Thymus (tissue), 11 donors: Measurements from ENCODE around the gene CASP12. TPM values are rescaled to one million over a fixed set of nuclear protein-coding genes. Genes with fewer than 3 reads are reported as not detected.

Experiments
- DNase-seq, 9 donors: peaks; one replicate each; pipeline ENCODE4 v3.0.0-alpha.2; 2013; ENCODE audit warnings: low spot score in 9 of 9, low read depth in 6 of 9, missing footprints in 1 of 9
- H3K27ac ChIP-seq, 2 donors: one replicate each; pipeline ENCODE4 v1.5.1; 2013; ENCODE audit warnings: control low read depth in 1 of 2, low read depth in 1 of 2, low read length in 1 of 2, mild to moderate bottlenecking in 1 of 2, moderate library complexity in 1 of 2
- H3K27me3 ChIP-seq, 2 donors: one replicate each; pipeline ENCODE4 v1.5.1; 2013; ENCODE audit warnings: low read length in 1 of 2; ENCODE audit not compliant: control insufficient read depth in 2 of 2, insufficient read depth in 1 of 2
- H3K36me3 ChIP-seq, 2 donors: one replicate each; pipeline ENCODE4 v1.5.1; 2013; ENCODE audit warnings: low read length in 1 of 2, mild to moderate bottlenecking in 1 of 2, moderate library complexity in 1 of 2; ENCODE audit not compliant: control insufficient read depth in 2 of 2, insufficient read depth in 2 of 2
- H3K4me1 ChIP-seq, 2 donors: one replicate each; pipeline ENCODE4 v1.5.1; 2013; ENCODE audit warnings: low read length in 2 of 2; ENCODE audit not compliant: control insufficient read depth in 2 of 2, insufficient read depth in 2 of 2
- H3K4me3 ChIP-seq, 2 donors: one replicate each; pipeline ENCODE4 v1.5.1; 2013; ENCODE audit warnings: low read length in 2 of 2, control low read depth in 1 of 2, mild to moderate bottlenecking in 1 of 2
- H3K9me3 ChIP-seq, 2 donors: one replicate each; pipeline ENCODE4 v1.5.1; 2013; ENCODE audit warnings: low read length in 1 of 2, mild to moderate bottlenecking in 1 of 2; ENCODE audit not compliant: control insufficient read depth in 2 of 2, insufficient read depth in 1 of 2
- WGBS: extraction: QIAGEN DNeasy Blood & Tissue Kit; methylation state at CpG from one replicate; pipeline ENCODE4 v1.1.7; 2013; 5-methylcytosine and 5-hydroxymethylcytosine counted together
- polyA plus RNA-seq: library from polyadenylated mRNA; stranded (reverse); fragments of 200-250 nt; gene quantifications from one replicate; pipeline ENCODE4 v1.2.3, GENCODE V29; 2013
- total RNA-seq: library from RNA; stranded (reverse); fragments of 120-200 nt; gene quantifications from one replicate; pipeline ENCODE4 v1.2.4, GENCODE V29; 2013
- donor health status: healthy.

Gene CASP12
- total and polyA plus RNA-seq, 2 donors, result 0.05 to 0.18 TPM

DNA sequence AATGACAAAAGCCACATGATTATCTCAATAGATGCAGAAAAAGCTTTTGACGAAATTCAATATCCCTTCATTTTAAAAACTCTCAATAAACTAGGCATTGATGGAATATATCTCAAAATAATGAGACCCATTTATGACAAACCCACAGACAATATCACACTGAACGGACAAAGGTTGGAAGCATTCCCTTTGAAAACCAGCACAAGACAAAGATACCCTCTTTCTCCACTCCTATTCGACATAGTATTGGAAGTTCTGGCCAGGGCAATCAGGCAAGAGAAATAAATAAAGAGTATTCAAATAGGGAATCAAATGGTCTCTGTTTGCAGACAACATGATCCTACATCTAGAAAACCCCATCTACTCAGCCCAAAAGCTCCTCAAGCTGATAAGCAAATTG, 52.0 kb downstream of the CASP12 start:
- no peak overlapping the region for H3K27ac ChIP-seq
- WGBS, result 95% methylated on average over 3 of the region's 3 CpGs
- H3K27me3 ChIP-seq, result no peaks in the 10 kb centered on the region
- H3K36me3 ChIP-seq, result no peaks in the 10 kb centered on the region
- H3K9me3 ChIP-seq, result no peaks in the 10 kb centered on the region
- DNase-seq, result no peak
- H3K4me3 ChIP-seq, result no peak overlapping the region
- no peaks in the 10 kb centered on the region for H3K4me1 ChIP-seq

DNA sequence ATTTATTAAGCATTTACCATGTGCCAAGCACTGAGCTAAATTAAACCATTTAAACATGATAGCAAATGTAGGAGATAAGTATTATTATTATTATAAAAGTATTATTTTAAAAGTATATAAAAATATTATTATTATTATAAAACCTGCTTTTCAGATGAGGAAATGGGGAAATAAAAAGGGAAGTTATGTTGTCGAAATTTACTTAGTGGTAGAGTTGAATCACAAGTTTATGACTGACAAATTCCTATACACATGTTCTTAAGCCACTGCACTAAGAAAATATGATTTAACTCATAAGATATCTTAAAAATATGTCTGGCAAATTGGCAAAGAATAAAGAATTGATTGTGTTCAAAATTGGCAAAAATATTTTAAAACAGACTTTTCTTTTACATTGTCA, 53.8 kb downstream of the CASP12 start:
- WGBS, result 64% methylated on average over 1 of the region's 1 CpG
- H3K9me3 ChIP-seq, result no peaks in the 10 kb centered on the region
- no peaks in the 10 kb centered on the region for H3K4me1 ChIP-seq
- no peak for DNase-seq
- H3K36me3 ChIP-seq, result no peaks in the 10 kb centered on the region
- no peaks in the 10 kb centered on the region for H3K27me3 ChIP-seq
- H3K4me3 ChIP-seq, result no peak overlapping the region
- no peak overlapping the region for H3K27ac ChIP-seq

DNA sequence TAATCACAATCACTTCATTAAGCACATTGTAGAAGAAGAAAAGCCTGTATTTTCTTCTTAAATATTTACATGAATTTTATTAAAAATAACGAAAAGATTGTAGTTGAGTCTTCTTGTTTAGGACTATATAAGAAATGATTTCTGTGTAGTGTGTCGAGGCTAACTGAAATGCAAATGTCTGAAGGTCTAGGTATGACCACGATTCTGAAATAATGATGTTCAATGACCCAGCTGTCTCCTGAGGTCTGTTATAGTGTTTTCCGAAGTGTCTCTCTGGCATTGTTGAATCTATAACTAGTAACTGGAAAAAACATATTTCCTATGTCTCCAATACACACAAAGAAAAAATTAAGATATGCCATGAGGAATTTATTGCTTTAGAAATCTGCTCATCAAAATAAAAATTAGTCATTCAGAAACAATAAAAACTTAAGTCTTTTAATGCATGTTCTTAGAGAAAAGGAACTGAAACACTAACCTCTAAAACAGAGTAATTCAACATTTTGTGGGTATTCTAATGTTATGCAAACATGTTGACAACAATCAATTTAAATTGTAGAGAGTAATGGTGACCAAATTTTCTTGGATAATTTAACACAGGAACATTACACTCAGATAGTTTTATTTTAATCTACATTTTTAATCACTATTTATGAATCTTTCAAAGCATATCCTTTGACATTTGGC, 55.0 kb downstream of the CASP12 start:
- WGBS, result 92% methylated on average over 4 of the region's 4 CpGs
- no peaks in the 10 kb centered on the region for H3K36me3 ChIP-seq
- H3K27ac ChIP-seq, result no peak overlapping the region
- no peaks in the 10 kb centered on the region for H3K9me3 ChIP-seq
- no peaks in the 10 kb centered on the region for H3K4me1 ChIP-seq
- H3K27me3 ChIP-seq, result no peaks in the 10 kb centered on the region
- H3K4me3 ChIP-seq, result no peak overlapping the region
- no peak for DNase-seq

DNA sequence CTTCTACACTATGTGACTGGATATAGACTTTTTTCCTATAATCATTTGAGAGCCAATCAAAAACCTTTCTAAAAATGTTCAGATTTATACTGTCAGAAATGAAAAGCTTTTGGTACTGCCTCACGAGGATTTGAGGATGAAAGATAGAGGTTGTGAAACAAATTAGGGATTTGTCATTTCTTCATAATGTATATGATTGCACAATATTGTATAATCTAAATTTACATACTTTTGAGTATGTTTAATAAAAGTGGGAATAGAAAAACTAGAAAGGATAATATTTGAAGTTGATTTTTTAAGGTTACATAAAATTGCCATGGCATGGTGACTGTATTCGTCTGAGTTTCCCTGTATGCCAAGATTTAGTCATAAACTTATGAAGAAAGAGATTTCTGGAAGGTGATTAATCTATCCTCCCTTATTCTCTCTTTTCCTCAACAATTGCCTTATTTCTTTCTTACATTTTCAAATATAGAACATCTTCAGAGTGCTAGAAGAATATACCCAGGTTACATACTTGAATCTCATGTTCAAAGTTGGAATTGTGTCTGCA, 56.2 kb downstream of the CASP12 start:
- Histone ChIP-seq H3K4me1 (no peaks in the 10 kb centered on the region), H3K36me3 (no peaks in the 10 kb centered on the region), H3K4me3 (no peak overlapping the region), H3K27me3 (no peaks in the 10 kb centered on the region), H3K27ac (no peak overlapping the region), H3K9me3 (no peaks in the 10 kb centered on the region)
- WGBS, result 93% methylated on average over 2 of the region's 2 CpGs
- DNase-seq, result no peak

DNA sequence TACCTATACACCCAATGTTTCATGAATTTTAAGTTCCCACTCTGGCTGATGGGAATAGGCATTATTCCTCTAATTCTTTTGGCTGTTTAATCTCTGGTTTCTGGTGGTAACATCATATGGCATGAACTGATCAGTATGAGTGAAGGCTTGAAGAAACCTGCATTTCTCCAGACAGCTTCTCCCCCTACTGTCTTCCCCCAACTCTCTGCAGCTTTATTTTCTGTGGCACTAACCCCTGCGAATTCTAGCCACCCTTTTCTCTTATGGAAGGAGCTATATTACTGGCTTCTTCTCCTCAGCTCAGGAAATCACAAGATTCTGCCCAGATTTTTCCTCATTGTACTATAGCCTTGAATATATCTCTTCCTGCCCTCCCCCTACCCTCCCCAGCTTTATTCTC, 57.1 kb downstream of the CASP12 start:
- Histone ChIP-seq H3K4me3 (no peak overlapping the region), H3K27me3 (no peaks in the 10 kb centered on the region), H3K27ac (no peak overlapping the region), H3K9me3 (no peaks in the 10 kb centered on the region), H3K4me1 (no peaks in the 10 kb centered on the region), H3K36me3 (no peaks in the 10 kb centered on the region)
- 79% methylated on average over 1 of the region's 1 CpG for WGBS
- no peak for DNase-seq

DNA sequence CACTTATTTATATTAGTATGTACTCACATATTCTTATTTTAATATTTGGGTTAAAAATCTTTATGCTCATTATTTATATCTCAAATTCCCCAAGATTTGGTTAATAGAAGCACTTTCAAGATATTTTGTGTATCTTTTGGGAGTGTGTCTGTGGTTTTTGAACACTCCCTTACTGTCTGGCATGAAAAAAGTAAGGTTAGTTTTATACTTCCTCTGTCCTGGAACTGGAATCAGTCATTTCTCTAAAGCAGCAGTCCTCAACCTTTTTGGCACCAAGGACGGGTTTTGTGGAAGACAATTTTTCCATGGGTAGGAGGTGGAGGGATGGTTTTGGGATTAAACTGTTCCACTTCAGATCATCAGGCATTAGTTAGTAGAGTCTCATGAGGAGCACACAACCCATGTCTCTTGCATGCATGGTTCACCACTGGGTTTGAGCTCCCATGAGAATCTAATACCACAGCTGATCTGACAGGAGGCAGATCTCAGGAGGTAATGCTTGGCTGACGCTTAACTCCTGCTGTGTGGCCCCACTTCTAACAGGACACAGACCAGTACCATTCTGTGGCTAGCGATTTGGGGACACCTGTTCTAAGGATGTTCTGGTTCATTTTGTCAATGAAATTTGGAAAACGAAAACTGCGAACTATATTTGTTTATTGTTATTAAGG, 60.2 kb downstream of the CASP12 start:
- no peak for DNase-seq
- H3K27ac ChIP-seq, result no peak overlapping the region
- no peak overlapping the region for H3K4me3 ChIP-seq
- no peaks in the 10 kb centered on the region for H3K36me3 ChIP-seq
- H3K27me3 ChIP-seq, result no peaks in the 10 kb centered on the region
- 95% methylated on average over 5 of the region's 5 CpGs for WGBS
- no peaks in the 10 kb centered on the region for H3K9me3 ChIP-seq
- no peaks in the 10 kb centered on the region for H3K4me1 ChIP-seq

DNA sequence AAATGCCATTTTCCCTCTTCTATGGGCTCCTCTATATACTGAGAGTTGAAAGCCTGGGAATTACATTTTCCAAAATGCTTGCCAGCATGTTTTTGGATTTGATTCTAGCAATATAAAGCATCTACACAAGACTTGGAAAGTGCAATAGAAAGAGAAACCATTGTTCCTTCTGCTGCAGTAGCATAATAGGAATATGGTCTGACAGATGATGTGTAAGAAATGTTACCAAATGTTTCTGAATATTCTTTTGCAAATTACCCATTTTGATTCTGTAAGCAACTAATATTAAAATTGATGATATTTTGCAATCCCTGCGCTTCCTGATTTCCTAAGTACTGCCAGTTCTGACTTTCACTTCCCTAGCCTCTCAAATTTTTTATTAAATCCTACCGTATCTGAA, 61.6 kb downstream of the CASP12 start:
- H3K27me3 ChIP-seq, result no peaks in the 10 kb centered on the region
- no peak overlapping the region for H3K27ac ChIP-seq
- 72% methylated on average over 2 of the region's 2 CpGs for WGBS
- H3K36me3 ChIP-seq, result no peaks in the 10 kb centered on the region
- no peak overlapping the region for H3K4me3 ChIP-seq
- H3K9me3 ChIP-seq, result no peaks in the 10 kb centered on the region
- no peaks in the 10 kb centered on the region for H3K4me1 ChIP-seq
- no peak for DNase-seq

Other genes starting within 250 kb of the CASP12 start
- gene CASP4, start 70.1 kb upstream of the CASP12 start, total RNA-seq, result 82.6 TPM
- gene CASP4, start 70.1 kb upstream of the CASP12 start, polyA plus RNA-seq, result 95.6 TPM
- gene CASP5, start 124.7 kb upstream of the CASP12 start, total RNA-seq, result 0.33 TPM
- 0.55 TPM for gene CASP5, start 124.7 kb upstream of the CASP12 start, polyA plus RNA-seq
- 30.9 TPM for gene CASP1, start 136.7 kb upstream of the CASP12 start, total RNA-seq
- 40.4 TPM for gene CASP1, start 136.7 kb upstream of the CASP12 start, polyA plus RNA-seq
- gene CARD16, start 146.9 kb upstream of the CASP12 start, total RNA-seq, result 33.9 TPM
- 75.7 TPM for gene CARD16, start 146.9 kb upstream of the CASP12 start, polyA plus RNA-seq
- 0.28 TPM for gene CARD18, start 241.3 kb upstream of the CASP12 start, total RNA-seq
- gene CARD18, start 241.3 kb upstream of the CASP12 start, polyA plus RNA-seq, result 13.9 TPM